ENCODE data around the gene ABCA7. TPM values are rescaled to one million over a fixed set of nuclear protein-coding genes. Genes with fewer than 3 reads are reported as not detected.

Gene ABCA7
- total and polyA plus RNA-seq, 2 of the 8 experiments (the other 6 are each of a cell fraction or from before 2014, with no cell fraction given), result 10.4 to 25.6 TPM

GRCh38 chr19:1000095-1000494 is 39.8 kb upstream of the ABCA7 start, which contains the start of gene GRIN3B (continued):
- TF ChIP-seq, protein P1, sequence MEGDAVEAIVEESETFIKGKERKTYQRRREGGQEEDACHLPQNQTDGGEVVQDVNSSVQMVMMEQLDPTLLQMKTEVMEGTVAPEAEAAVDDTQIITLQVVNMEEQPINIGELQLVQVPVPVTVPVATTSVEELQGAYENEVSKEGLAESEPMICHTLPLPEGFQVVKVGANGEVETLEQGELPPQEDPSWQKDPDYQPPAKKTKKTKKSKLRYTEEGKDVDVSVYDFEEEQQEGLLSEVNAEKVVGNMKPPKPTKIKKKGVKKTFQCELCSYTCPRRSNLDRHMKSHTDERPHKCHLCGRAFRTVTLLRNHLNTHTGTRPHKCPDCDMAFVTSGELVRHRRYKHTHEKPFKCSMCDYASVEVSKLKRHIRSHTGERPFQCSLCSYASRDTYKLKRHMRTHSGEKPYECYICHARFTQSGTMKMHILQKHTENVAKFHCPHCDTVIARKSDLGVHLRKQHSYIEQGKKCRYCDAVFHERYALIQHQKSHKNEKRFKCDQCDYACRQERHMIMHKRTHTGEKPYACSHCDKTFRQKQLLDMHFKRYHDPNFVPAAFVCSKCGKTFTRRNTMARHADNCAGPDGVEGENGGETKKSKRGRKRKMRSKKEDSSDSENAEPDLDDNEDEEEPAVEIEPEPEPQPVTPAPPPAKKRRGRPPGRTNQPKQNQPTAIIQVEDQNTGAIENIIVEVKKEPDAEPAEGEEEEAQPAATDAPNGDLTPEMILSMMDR (IDR thresholded peaks at IDR 0.05; ENCODE audit: control extremely low read depth in 1 of 3, insufficient read depth in 1 of 3, low read depth in 1 of 3, low read length in 3 of 3), result peak; percentile 78 to 87 (median 86)
- TF ChIP-seq CREB1 (IDR thresholded peaks at IDR 0.05) (peak; percentile 42; the same call in 1 of the 2 replicates), BACH1 (IDR thresholded peaks at IDR 0.05; ENCODE audit: low read length) (no peak), MAX (IDR thresholded peaks at IDR 0.05) (0 out of 2 replicates have a peak, but pooled peaks have one; percentile 23), CBX5 (IDR thresholded peaks at IDR 0.05; ENCODE audit: low read depth, low read length) (no peak), JUND (IDR thresholded peaks at IDR 0.05; ENCODE audit: low read length) (no peak), YY1 (IDR thresholded peaks at IDR 0.05; ENCODE audit: low read depth, low read length) (0 out of 2 replicates have a peak, but pooled peaks have one; percentile 24), RAD21 (IDR thresholded peaks at IDR 0.05 in 1 of 2, conservative IDR thresholded peaks at IDR 0.05 in 1 of 2; ENCODE audit: low read depth in 2 of 2, low read length in 2 of 2) (peak; percentile 32 to 46), SIN3A (conservative IDR thresholded peaks at IDR 0.05 in 1 of 2, IDR thresholded peaks at IDR 0.05 in 1 of 2; ENCODE audit: low read depth in 1 of 2, low read length in 2 of 2) (0 out of 4 replicates have a peak, but pooled peaks of 1 of the 2 experiments have one; percentile 28), KDM5A (IDR thresholded peaks at IDR 0.05; ENCODE audit: low read length) (no peak), SP4 (IDR thresholded peaks at IDR 0.05; ENCODE audit: low read length) (no peak), ASH2L (IDR thresholded peaks at IDR 0.05; ENCODE audit: low read length) (no peak), GTF2F1 (IDR thresholded peaks at IDR 0.05; ENCODE audit: borderline replicate concordance, low read depth, low read length) (no peak)
- TF ChIP-seq, protein P2, sequence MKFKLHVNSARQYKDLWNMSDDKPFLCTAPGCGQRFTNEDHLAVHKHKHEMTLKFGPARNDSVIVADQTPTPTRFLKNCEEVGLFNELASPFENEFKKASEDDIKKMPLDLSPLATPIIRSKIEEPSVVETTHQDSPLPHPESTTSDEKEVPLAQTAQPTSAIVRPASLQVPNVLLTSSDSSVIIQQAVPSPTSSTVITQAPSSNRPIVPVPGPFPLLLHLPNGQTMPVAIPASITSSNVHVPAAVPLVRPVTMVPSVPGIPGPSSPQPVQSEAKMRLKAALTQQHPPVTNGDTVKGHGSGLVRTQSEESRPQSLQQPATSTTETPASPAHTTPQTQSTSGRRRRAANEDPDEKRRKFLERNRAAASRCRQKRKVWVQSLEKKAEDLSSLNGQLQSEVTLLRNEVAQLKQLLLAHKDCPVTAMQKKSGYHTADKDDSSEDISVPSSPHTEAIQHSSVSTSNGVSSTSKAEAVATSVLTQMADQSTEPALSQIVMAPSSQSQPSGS (IDR thresholded peaks at IDR 0.05; ENCODE audit: low read length), result no peak
